Activated CD8-positive, alpha-beta T cell treated with anti-CD3 and anti-CD28 coated beads for 36 hours (primary cell): ENCODE results near the gene HSPB1. TPM values are rescaled to one million over a fixed set of nuclear protein-coding genes. Genes with fewer than 3 reads are reported as not detected.
"Not testable (repeated sequence)": the region's sequence is repeated elsewhere in the genome, so short reads cannot be mapped to it uniquely, and the experiment has no call there.

Source experiments
- ATAC-seq: fragments of 200-7000 bp; cut with Tn5 transposase; one replicate; pipeline ENCODE4 v1.10.0; 2021; ENCODE audit warnings: mild to moderate bottlenecking, moderate library complexity
- CTCF ChIA-PET: fragments of 350-600 bp; sonication (Branson Sonifier 250); formaldehyde crosslinking; loops from one replicate; lab custom pipeline; 2021; ENCODE audit warnings: antibody characterized with exemption; lab: Charles Lee
- POLR2A ChIA-PET: fragments of 350-600 bp; sonication (Branson Sonifier 250); formaldehyde crosslinking; loops from one replicate; lab custom pipeline; 2021; ENCODE audit warnings: antibody characterized with exemption; lab: Charles Lee
- DNase-seq: peaks from one replicate; pipeline ENCODE4 v3.0.0-alpha.2; 2020
- H3K27ac Mint-ChIP-seq: one replicate; pipeline ENCODE4 v1.8.0; 2021; ENCODE audit warnings: mild to moderate bottlenecking, mixed read lengths
- H3K27me3 Mint-ChIP-seq: one replicate; pipeline ENCODE4 v1.8.0; 2021; ENCODE audit warnings: mixed read lengths
- H3K36me3 Mint-ChIP-seq: one replicate; pipeline ENCODE4 v1.8.0; 2021; ENCODE audit warnings: low read depth, mixed read lengths
- H3K4me1 Mint-ChIP-seq: one replicate; pipeline ENCODE4 v1.8.0; 2021; ENCODE audit warnings: low read depth, mixed read lengths
- H3K4me3 Mint-ChIP-seq: one replicate; pipeline ENCODE4 v1.8.0; 2021; ENCODE audit warnings: mild to moderate bottlenecking, moderate library complexity, mixed read lengths
- H3K9me3 Mint-ChIP-seq: one replicate; pipeline ENCODE4 v1.8.0; 2021; ENCODE audit warnings: mixed read lengths
- CTCF ChIP-seq: fragments of 200-600 bp; IDR thresholded peaks from one replicate; pipeline ENCODE4 v1.8.0; 2022; ENCODE audit warnings: antibody characterized with exemption, mild to moderate bottlenecking
- intact Hi-C: fragments of 100-400 bp; cut with micrococcal nuclease; formaldehyde crosslinking; loops from one replicate; pipeline ENCODE4 v1.10.0; 2022
- total RNA-seq, 2 experiments: library from RNA; stranded (reverse); gene quantifications; one replicate each; pipeline ENCODE4 v1.2.3, GENCODE V29; 2021

The HSPB1 gene
- total RNA-seq, 2 experiments from 2014 or later: 104 to 109 TPM

GRCh38 chr7:76300166-76300731, 2.2 kb upstream of the HSPB1 start:
- peaks cover 15% of the 10 kb centered on the region for H3K4me1 Mint-ChIP-seq
- ChIA-PET CTCF (interaction anchor here (1.7 to 8.3 kb wide), 2 partner anchors 9 to 13 kb away, joined by 6 to 55 read pairs; no protein-coding TSS in a partner anchor), POLR2A (no interaction called here)
- H3K4me3 Mint-ChIP-seq: no peak overlapping the region
- H3K36me3 Mint-ChIP-seq: peaks cover 14% of the 10 kb centered on the region
- no peak for DNase-seq
- H3K9me3 Mint-ChIP-seq: no peaks in the 10 kb centered on the region
- intact Hi-C loops: no loop called here
- no peak for TF ChIP-seq CTCF
- H3K27ac Mint-ChIP-seq: no peak overlapping the region
- H3K27me3 Mint-ChIP-seq: peaks cover 4% of the 10 kb centered on the region
- ATAC-seq: no peak

GRCh38 chr7:76301000-76301399, 1.5 kb upstream of the HSPB1 start:
- no peak for ATAC-seq
- no peaks in the 10 kb centered on the region for H3K9me3 Mint-ChIP-seq
- peaks cover 14% of the 10 kb centered on the region for H3K36me3 Mint-ChIP-seq
- CTCF ChIA-PET: interaction anchor here (1.7 to 8.3 kb wide), 2 partner anchors 10 to 13 kb away, joined by 6 to 55 read pairs; no protein-coding TSS in a partner anchor
- H3K27me3 Mint-ChIP-seq: peaks cover 4% of the 10 kb centered on the region
- peaks cover 15% of the 10 kb centered on the region for H3K4me1 Mint-ChIP-seq
- no peak for TF ChIP-seq CTCF
- POLR2A ChIA-PET: no interaction called here
- DNase-seq: no peak
- intact Hi-C loops: no loop called here
- H3K27ac Mint-ChIP-seq: no peak overlapping the region
- no peak overlapping the region for H3K4me3 Mint-ChIP-seq

- no peaks in the 10 kb centered on the region for H3K9me3 Mint-ChIP-seq
- no peak for TF ChIP-seq CTCF
- DNase-seq (peak; percentile 77), ATAC-seq (peak; percentile 69)
- H3K27ac Mint-ChIP-seq: peak overlapping the region; percentile 94
- H3K27me3 Mint-ChIP-seq: peaks cover 4% of the 10 kb centered on the region
- H3K4me3 Mint-ChIP-seq: peak overlapping the region; percentile 92
- H3K4me1 Mint-ChIP-seq: peaks cover 15% of the 10 kb centered on the region
- ChIA-PET CTCF (interaction anchor here (0.8 to 8.3 kb wide), 4 partner anchors 10 to 125 kb away, joined by 4 to 55 read pairs (median 14); no protein-coding TSS in a partner anchor), POLR2A (interaction anchor here (0.8 to 1.7 kb wide), 2 partner anchors 9 to 11 kb away, joined by 3 to 4 read pairs; no protein-coding TSS in a partner anchor)
- intact Hi-C loops: no loop called here
- H3K36me3 Mint-ChIP-seq: peaks cover 14% of the 10 kb centered on the region
These were observed 1.0 kb downstream of the HSPB1 start for GRCh38 chr7:76303202-76304147.

GRCh38 chr7:76304888-76305375, 2.5 kb downstream of the HSPB1 start:
- intact Hi-C loops: no loop called here
- DNase-seq (no peak), ATAC-seq (no peak)
- ChIA-PET CTCF (interaction anchor here (0.8 to 8.3 kb wide), 4 partner anchors 9 to 128 kb away, joined by 3 to 55 read pairs (median 14); no protein-coding TSS in a partner anchor), POLR2A (interaction anchor here (0.5 to 1.5 kb wide), 3 partner anchors 9 to 20 kb away, joined by 3 read pairs; no protein-coding TSS in a partner anchor)
- Mint-ChIP-seq H3K9me3 (no peaks in the 10 kb centered on the region), H3K4me1 (peaks cover 15% of the 10 kb centered on the region), H3K27me3 (peaks cover 4% of the 10 kb centered on the region), H3K27ac (no peak overlapping the region), H3K4me3 (peak overlapping the region; percentile 92), H3K36me3 (peaks cover 14% of the 10 kb centered on the region)
- no peak for TF ChIP-seq CTCF

- H3K9me3 Mint-ChIP-seq, POLR2A ChIA-PET, H3K27ac Mint-ChIP-seq, H3K4me1 Mint-ChIP-seq, intact Hi-C loops, H3K4me3 Mint-ChIP-seq, H3K27me3 Mint-ChIP-seq, ATAC-seq: not testable (repeated sequence)
- CTCF ChIA-PET: interaction anchor here (1.6 kb wide), 1 partner anchor 17 kb away, joined by 13 read pairs; no protein-coding TSS in a partner anchor
- peak; percentile 35 for DNase-seq
- H3K36me3 Mint-ChIP-seq: peaks cover 11% of the 10 kb centered on the region
These were observed 6.4 kb downstream of the HSPB1 start for GRCh38 chr7:76308874-76309273.

GRCh38 chr7:76309341-76310101, 7.0 kb downstream of the HSPB1 start:
- DNase-seq, H3K36me3 Mint-ChIP-seq, H3K4me3 Mint-ChIP-seq, H3K9me3 Mint-ChIP-seq, ATAC-seq, POLR2A ChIA-PET, H3K27ac Mint-ChIP-seq, H3K27me3 Mint-ChIP-seq, intact Hi-C loops, H3K4me1 Mint-ChIP-seq: not testable (repeated sequence)
- CTCF ChIA-PET: interaction anchor here (1.6 to 3.1 kb wide), 2 partner anchors 18 to 132 kb away, joined by 13 to 14 read pairs; no protein-coding TSS in a partner anchor
